ENCODE measurements around the gene TNN. TPM values are rescaled to one million over a fixed set of nuclear protein-coding genes. Genes with fewer than 3 reads are reported as not detected.

TNN gene
- total and polyA plus RNA-seq, 12 donors = 0.11 to 0.50 (median 0.23) TPM; not detected in 2

- no peak overlapping the region for H3K4me3 ChIP-seq
- 42 to 58% (median 53%) methylated on average over 1 of the region's 1 CpG for WGBS, 4 donors
- no peak for TF ChIP-seq CTCF (IDR thresholded peaks at IDR 0.05)
- no peak for TF ChIP-seq POLR2A (IDR thresholded peaks at IDR 0.05)
- no peaks in the 10 kb centered on the region for H3K27me3 ChIP-seq
- no peak overlapping the region for H3K27ac ChIP-seq
- DNase-seq = no peak
- H3K4me1 ChIP-seq (replicated peaks in 1 of 2) = no peaks in the 10 kb centered on the region
- no peaks in the 10 kb centered on the region for H3K9me3 ChIP-seq (replicated peaks in 1 of 3)
- intact Hi-C loops (cut with DNase I) = no loop called here
- H3K36me3 ChIP-seq (replicated peaks in 1 of 2) = no peaks in the 10 kb centered on the region
These were observed 66.9 kb downstream of the TNN start for GRCh38 chr1:175134500-175134899.

DNA sequence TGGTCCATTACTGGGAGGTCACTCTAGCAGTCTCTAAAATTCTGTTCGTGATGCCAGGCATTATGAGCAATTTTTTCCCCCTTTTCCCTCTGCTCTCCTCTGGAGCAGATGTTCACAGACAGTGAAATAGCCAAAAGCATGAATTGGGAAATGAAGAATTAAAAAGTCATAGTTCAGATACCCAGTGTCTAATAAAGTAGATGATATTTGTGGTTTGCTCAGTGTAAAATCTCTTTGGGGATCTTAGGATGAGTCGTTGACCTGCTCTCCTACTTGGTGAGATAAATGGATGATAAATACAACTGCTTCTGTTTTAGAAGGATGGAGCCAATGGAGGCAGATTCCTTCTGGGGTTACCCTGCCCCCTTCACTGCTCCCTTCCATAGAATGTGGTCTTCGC, 68.6 kb downstream of the TNN start:
- H3K4me3 ChIP-seq = no peak overlapping the region
- H3K36me3 ChIP-seq (replicated peaks in 1 of 2) = no peaks in the 10 kb centered on the region
- WGBS, 4 donors = 76 to 84% (median 80%) methylated on average over 3 of the region's 3 CpGs

GRCh38 chr1:175137369-175137768, 69.7 kb downstream of the TNN start:
- intact Hi-C loops (cut with DNase I) = no loop called here
- H3K4me3 ChIP-seq = no peak overlapping the region
- TF ChIP-seq POLR2A (IDR thresholded peaks at IDR 0.05) (no peak), CTCF (IDR thresholded peaks at IDR 0.05) (no peak)
- H3K27me3 ChIP-seq = no peaks in the 10 kb centered on the region
- H3K9me3 ChIP-seq (replicated peaks in 1 of 3) = no peaks in the 10 kb centered on the region
- no peak for DNase-seq
- 71 to 90% (median 86%) methylated on average over 1 of the region's 1 CpG for WGBS, 4 donors
- no peaks in the 10 kb centered on the region for H3K4me1 ChIP-seq (replicated peaks in 1 of 2)
- no peaks in the 10 kb centered on the region for H3K36me3 ChIP-seq (replicated peaks in 1 of 2)
- H3K27ac ChIP-seq = no peak overlapping the region

More for the DNA sequence above, 68.6 kb downstream of the TNN start:
- TF ChIP-seq CTCF (IDR thresholded peaks at IDR 0.05) (no peak), POLR2A (IDR thresholded peaks at IDR 0.05) (no peak)
- H3K27ac ChIP-seq = no peak overlapping the region
- H3K4me1 ChIP-seq (replicated peaks in 1 of 2) = no peaks in the 10 kb centered on the region
- intact Hi-C loops (cut with DNase I) = no loop called here
- H3K9me3 ChIP-seq (replicated peaks in 1 of 3) = no peaks in the 10 kb centered on the region
- no peak for DNase-seq
- H3K27me3 ChIP-seq = no peaks in the 10 kb centered on the region

GRCh38 chr1:175138579-175138978, 70.9 kb downstream of the TNN start:
- H3K36me3 ChIP-seq (replicated peaks in 1 of 2) = no peaks in the 10 kb centered on the region
- intact Hi-C loops (cut with DNase I) = no loop called here
- H3K4me1 ChIP-seq (replicated peaks in 1 of 2) = no peaks in the 10 kb centered on the region
- no peak overlapping the region for H3K27ac ChIP-seq
- DNase-seq = no peak
- WGBS, 4 donors = 49 to 74% (median 64%) methylated on average over 2 of the region's 2 CpGs
- no peak overlapping the region for H3K4me3 ChIP-seq
- no peaks in the 10 kb centered on the region for H3K9me3 ChIP-seq (replicated peaks in 1 of 3)
- TF ChIP-seq CTCF (IDR thresholded peaks at IDR 0.05) (no peak), POLR2A (IDR thresholded peaks at IDR 0.05) (no peak)
- no peaks in the 10 kb centered on the region for H3K27me3 ChIP-seq
